H9 (cell line): ENCODE results near the gene SSBP1. TPM values are rescaled to one million over a fixed set of nuclear protein-coding genes. Genes with fewer than 3 reads are reported as not detected.

Experiments
- DNase-seq: peaks from one replicate; pipeline ENCODE4 v3.0.0-alpha.2; 2017
- H2AFZ ChIP-seq: one replicate; pipeline ENCODE4 v1.6.1; 2013; ENCODE audit warnings: mild to moderate bottlenecking, low read length, control low read depth, moderate library complexity
- H2AK5ac ChIP-seq: 2 replicates; pipeline ENCODE4 v1.6.1; 2013; ENCODE audit warnings: low read length, control low read depth, mixed read lengths; ENCODE audit not compliant: insufficient read length
- H2BK120ac ChIP-seq: one replicate; pipeline ENCODE4 v1.6.1; 2013; ENCODE audit warnings: low read depth, mild to moderate bottlenecking, low read length, control low read depth, inconsistent platforms; ENCODE audit not compliant: poor library complexity, severe bottlenecking
- H2BK12ac ChIP-seq: 2 replicates; pipeline ENCODE4 v1.6.1; 2013; ENCODE audit warnings: low read length, control low read depth, mixed read lengths, low read depth; ENCODE audit not compliant: insufficient read length
- H2BK15ac ChIP-seq: 2 replicates; pipeline ENCODE4 v1.6.1; 2013; ENCODE audit warnings: low read depth, low read length, control low read depth
- H2BK20ac ChIP-seq: one replicate; pipeline ENCODE4 v1.6.1; 2013; ENCODE audit warnings: low read depth, mild to moderate bottlenecking, low read length, control low read depth, inconsistent platforms; ENCODE audit not compliant: poor library complexity, severe bottlenecking
- H2BK5ac ChIP-seq: 2 replicates; pipeline ENCODE4 v1.6.1; 2013; ENCODE audit warnings: low read length, control low read depth, mixed read lengths; ENCODE audit not compliant: insufficient read length
- H3K14ac ChIP-seq: 2 replicates; pipeline ENCODE4 v1.6.1; 2013; ENCODE audit warnings: low read length, control low read depth; ENCODE audit not compliant: insufficient read depth
- H3K18ac ChIP-seq: 2 replicates; pipeline ENCODE4 v1.6.1; 2013; ENCODE audit warnings: low read depth, mild to moderate bottlenecking, mixed read lengths, low read length, control low read depth; ENCODE audit not compliant: insufficient read length
- H3K23ac ChIP-seq: 2 replicates; pipeline ENCODE4 v1.6.1; 2013; ENCODE audit warnings: low read length, control low read depth, mixed read lengths, low read depth; ENCODE audit not compliant: insufficient read length
- H3K23me2 ChIP-seq: 2 replicates; pipeline ENCODE4 v1.6.1; 2013; ENCODE audit warnings: low read depth, mild to moderate bottlenecking, mixed read lengths, low read length, control low read depth; ENCODE audit not compliant: insufficient read length, poor library complexity, severe bottlenecking
- H3K27ac ChIP-seq: 2 replicates; pipeline ENCODE4 v1.5.1; 2013; ENCODE audit warnings: low read length, control low read depth, mixed read lengths, low read depth; ENCODE audit not compliant: insufficient read length
- H3K27me3 ChIP-seq: 2 replicates; pipeline ENCODE4 v1.6.1; 2013; ENCODE audit warnings: low read length, control low read depth, inconsistent platforms; ENCODE audit not compliant: insufficient read depth
- H3K4ac ChIP-seq: 2 replicates; pipeline ENCODE4 v1.6.1; 2013; ENCODE audit warnings: low read depth, mild to moderate bottlenecking, control low read depth, inconsistent platforms, low read length, moderate library complexity
- H3K4me1 ChIP-seq: 2 replicates; pipeline ENCODE4 v1.6.1; 2013; ENCODE audit warnings: low read length, control low read depth, inconsistent platforms; ENCODE audit not compliant: insufficient read depth
- H3K4me2 ChIP-seq: 2 replicates; pipeline ENCODE4 v1.6.1; 2013; ENCODE audit warnings: low read length, control low read depth, mixed read lengths; ENCODE audit not compliant: insufficient read length, insufficient read depth
- H3K56ac ChIP-seq: 2 replicates; pipeline ENCODE4 v1.6.1; 2013; ENCODE audit warnings: low read depth, mild to moderate bottlenecking, mixed read lengths, low read length, control low read depth; ENCODE audit not compliant: insufficient read length
- H3K79me1 ChIP-seq: 2 replicates; pipeline ENCODE4 v1.6.1; 2013; ENCODE audit warnings: low read depth, mild to moderate bottlenecking, moderate library complexity, low read length, control low read depth, inconsistent platforms; ENCODE audit not compliant: insufficient read depth, poor library complexity, severe bottlenecking
- H3K79me2 ChIP-seq: 2 replicates; pipeline ENCODE4 v1.6.1; 2013; ENCODE audit warnings: low read length, control low read depth, inconsistent platforms; ENCODE audit not compliant: insufficient read depth
- H3K9ac ChIP-seq: 2 replicates; pipeline ENCODE4 v1.6.1; 2013; ENCODE audit warnings: low read length, control low read depth, mixed read lengths; ENCODE audit not compliant: insufficient read length; ENCODE audit errors: extremely low read depth
- H3K9me3 ChIP-seq: one replicate; pipeline ENCODE4 v1.6.1; 2013; ENCODE audit warnings: low read depth, low read length, inconsistent platforms; ENCODE audit not compliant: control insufficient read depth
- H3T11ph ChIP-seq: one replicate; pipeline ENCODE4 v1.6.1; 2013; ENCODE audit warnings: mild to moderate bottlenecking, low read length, control low read depth, inconsistent platforms
- H4K20me1 ChIP-seq: one replicate; pipeline ENCODE4 v1.6.1; 2013; ENCODE audit not compliant: control insufficient read depth, insufficient read length, insufficient read depth
- H4K5ac ChIP-seq: 2 replicates; pipeline ENCODE4 v1.6.1; 2013; ENCODE audit warnings: low read depth, mild to moderate bottlenecking, mixed read lengths, low read length, control low read depth; ENCODE audit not compliant: insufficient read length
- H4K8ac ChIP-seq: replicated peaks from 2 replicates; pipeline ENCODE4 v1.6.1; 2013; ENCODE audit warnings: low read length, control low read depth, mixed read lengths, low read depth; ENCODE audit not compliant: insufficient read length
- H4K91ac ChIP-seq: 2 replicates; pipeline ENCODE4 v1.6.1; 2013; ENCODE audit warnings: low read depth, mild to moderate bottlenecking, moderate library complexity, mixed read lengths, low read length, control low read depth; ENCODE audit not compliant: insufficient read length
- H3K27ac Mint-ChIP-seq, 3 experiments: 2 replicates in 2 of 3; 3 replicates in 1 of 3; pipeline ENCODE4 v1.8.0; 2020 to 2021; ENCODE audit warnings: mixed read lengths in 3 of 3, mild to moderate bottlenecking in 1 of 3, moderate library complexity in 1 of 3
- H3K27me3 Mint-ChIP-seq: 2 replicates; pipeline ENCODE4 v1.8.0; 2021; ENCODE audit warnings: low read depth, mild to moderate bottlenecking, moderate library complexity, mixed read lengths
- H3K36me3 Mint-ChIP-seq, 3 experiments: 2 replicates in 2 of 3; 3 replicates in 1 of 3; pipeline ENCODE4 v1.8.0; 2020 to 2021; ENCODE audit warnings: low read depth in 3 of 3, mixed read lengths in 3 of 3; ENCODE audit not compliant: insufficient read depth in 1 of 3
- H3K4me1 Mint-ChIP-seq, 2 experiments: 2 replicates each; pipeline ENCODE4 v1.8.0; 2020; ENCODE audit warnings: mixed read lengths in 2 of 2
- H3K4me3 Mint-ChIP-seq, 2 experiments: 2 replicates in 1 of 2; 3 replicates in 1 of 2; pipeline ENCODE4 v1.8.0; 2020 to 2021; ENCODE audit warnings: mild to moderate bottlenecking in 2 of 2, mixed read lengths in 2 of 2, moderate library complexity in 1 of 2
- H3K9me3 Mint-ChIP-seq, 2 experiments: 2 replicates in 1 of 2; 3 replicates in 1 of 2; pipeline ENCODE4 v1.8.0; 2020; ENCODE audit warnings: mild to moderate bottlenecking in 2 of 2, mixed read lengths in 2 of 2, moderate library complexity in 1 of 2
- CTCF ChIP-seq: fragments of 200-600 bp; sonication (generic); conservative IDR thresholded peaks from 3 replicates; pipeline ENCODE4 v1.8.0; 2021; ENCODE audit warnings: antibody characterized with exemption, mild to moderate bottlenecking
- WGBS: extraction: QIAGEN DNeasy Blood & Tissue Kit; methylation state at CpG from one replicate; pipeline ENCODE4 v1.1.7; 2013; ENCODE audit warnings: missing lambda C conversion rate, low lambda C conversion rate, mixed read lengths; ENCODE audit not compliant: insufficient read length; ENCODE audit errors: extremely low coverage; 5-methylcytosine and 5-hydroxymethylcytosine counted together
- total RNA-seq: library from RNA; stranded (reverse); gene quantifications from 2 replicates; pipeline ENCODE4 v1.2.1, GENCODE V29; 2021

SSBP1 gene
- total RNA-seq, 1 experiment from 2014 or later: 266 TPM

DNA sequence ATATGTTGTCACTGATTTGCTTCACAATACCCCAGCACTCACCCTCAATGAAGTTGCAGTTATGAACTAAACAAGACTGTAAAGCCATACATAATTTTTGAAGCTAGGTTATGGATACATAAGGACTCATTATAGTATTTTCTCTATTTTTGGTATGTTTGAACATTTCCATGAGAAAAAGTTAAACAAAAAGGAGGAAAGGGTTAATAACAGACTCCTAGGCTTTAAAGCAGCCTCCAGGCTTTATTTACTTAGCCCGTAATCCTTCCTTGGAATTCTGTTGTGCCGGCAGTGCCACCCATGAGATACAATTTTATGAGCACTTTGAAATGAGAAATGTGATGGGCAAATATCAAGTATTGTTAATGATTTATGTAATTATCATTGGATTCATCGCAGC is 34.0 kb upstream of the SSBP1 start:
- Histone ChIP-seq H3K56ac (no peak overlapping the region), H3K27ac (no peak overlapping the region), H4K20me1 (no peaks in the 10 kb centered on the region), H3K18ac (no peak overlapping the region), H3K14ac (no peak overlapping the region), H4K5ac (no peak overlapping the region), H2AFZ (no peak overlapping the region), H3K9me3 (no peaks in the 10 kb centered on the region), H2BK20ac (no peak overlapping the region), H2BK15ac (no peak overlapping the region), H3K79me2 (no peaks in the 10 kb centered on the region), H2BK12ac (no peak overlapping the region), H4K8ac (no peak overlapping the region), H3K4me2 (no peak overlapping the region), H2BK120ac (no peak overlapping the region), H2AK5ac (no peak overlapping the region), H4K91ac (no peak overlapping the region), H3K79me1 (no peaks in the 10 kb centered on the region), H3K23me2 (peaks cover 5% of the 10 kb centered on the region), H3K27me3 (peaks cover 2% of the 10 kb centered on the region; the same call in 1 of the 2 replicates), H3K23ac (no peak overlapping the region), H3K4me1 (no peaks in the 10 kb centered on the region), H3K4ac (no peak overlapping the region), H2BK5ac (no peak overlapping the region), H3K9ac (no peak overlapping the region), H3T11ph (no peak overlapping the region)
- peaks cover 23% of the 10 kb centered on the region for H3K27me3 Mint-ChIP-seq
- H3K36me3 Mint-ChIP-seq: no peaks in the 10 kb centered on the region
- no peak for DNase-seq
- no peak overlapping the region for H3K4me3 Mint-ChIP-seq
- H3K4me1 Mint-ChIP-seq: peaks cover 42 to 43% of the 10 kb centered on the region in 2 experiments
- TF ChIP-seq CTCF: no peak
- no peak overlapping the region for H3K27ac Mint-ChIP-seq
- no peaks in the 10 kb centered on the region for H3K9me3 Mint-ChIP-seq
- WGBS: no CpG with 5 or more reads among the region's 3 CpGs
